HG03095 (cell line): ENCODE results near the gene SLC22A1.
"Not testable (repeated sequence)": the region's sequence is repeated elsewhere in the genome, so short reads cannot be mapped to it uniquely, and the experiment has no call there.

ENCODE experiments used
- ATAC-seq: cut with Tn5 transposase; IDR thresholded peaks from one replicate; pipeline ENCODE4 v1.9.1; 2021; ENCODE audit warnings: moderate library complexity; ENCODE audit not compliant: unreplicated experiment

The SLC22A1 gene

GRCh38 chr6:160121981-160122380 is 366 bp downstream of the SLC22A1 start:
- ATAC-seq: no peak

DNA sequence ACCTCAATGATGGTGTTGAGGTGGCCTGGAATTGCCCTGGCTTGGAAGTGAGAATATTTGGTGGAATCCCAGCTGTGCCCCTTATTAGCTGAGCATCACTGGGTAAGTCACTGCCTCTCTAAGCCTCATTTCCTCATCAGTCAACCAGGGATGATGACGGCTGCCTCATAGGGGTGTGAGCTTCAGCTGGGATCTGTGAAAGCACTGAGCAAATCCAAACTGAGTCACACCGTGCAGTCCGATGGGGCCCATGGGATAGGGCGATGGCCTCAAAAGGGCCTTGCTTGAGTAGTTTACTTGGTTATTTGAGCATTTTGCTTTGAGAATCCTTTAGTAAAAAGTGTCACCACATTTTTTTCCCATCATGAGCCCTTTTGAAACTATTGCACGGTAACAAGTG is 1.1 kb downstream of the SLC22A1 start:
- no peak for ATAC-seq

- no peak for ATAC-seq
Observed at GRCh38 chr6:160124007-160124406, 2.4 kb downstream of the SLC22A1 start.

GRCh38 chr6:160124605-160125004 is 3.0 kb downstream of the SLC22A1 start:
- no peak for ATAC-seq

GRCh38 chr6:160125105-160125504 is 3.5 kb downstream of the SLC22A1 start:
- not testable (repeated sequence) for ATAC-seq

DNA sequence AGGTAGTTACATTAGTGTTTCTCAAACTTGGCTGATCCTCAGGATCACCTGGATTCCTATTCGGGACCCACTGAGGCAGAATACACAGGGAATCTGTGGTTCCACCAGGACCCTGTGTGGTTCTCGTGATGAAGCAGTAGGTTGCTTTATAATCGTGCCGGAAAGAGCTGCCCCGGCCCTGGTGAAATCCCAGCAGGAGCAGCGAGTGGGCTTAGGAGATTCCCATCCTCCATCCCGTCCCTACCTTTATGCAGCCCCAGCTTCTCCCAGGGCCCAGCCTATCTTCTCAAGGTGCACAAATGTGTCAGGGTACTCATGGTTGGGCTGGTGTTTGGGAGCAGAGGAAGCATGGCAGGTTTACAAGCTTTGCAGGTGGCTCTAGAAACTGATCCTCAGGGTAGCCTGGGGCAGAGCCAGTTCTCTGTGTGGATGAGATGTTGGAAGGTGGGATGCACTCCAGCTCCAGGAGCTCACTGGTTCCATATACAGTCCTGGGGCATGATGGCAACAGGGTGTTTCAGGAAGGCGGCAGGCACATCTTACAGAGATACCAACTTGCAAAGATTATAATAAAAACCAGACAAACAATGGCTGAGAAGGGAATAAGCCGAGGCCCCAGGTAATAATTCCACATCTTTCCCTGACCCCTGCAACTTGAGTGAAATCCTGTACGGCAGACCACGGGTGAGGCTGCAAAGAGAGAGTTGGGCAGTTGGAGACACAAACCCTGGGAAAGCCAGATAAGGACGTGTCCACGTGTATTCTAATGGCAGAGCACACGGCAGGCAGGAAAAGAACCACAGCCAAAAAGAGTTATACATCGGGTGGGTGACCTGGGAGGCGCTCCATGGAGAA is 5.9 kb downstream of the SLC22A1 start:
- no peak for ATAC-seq

DNA sequence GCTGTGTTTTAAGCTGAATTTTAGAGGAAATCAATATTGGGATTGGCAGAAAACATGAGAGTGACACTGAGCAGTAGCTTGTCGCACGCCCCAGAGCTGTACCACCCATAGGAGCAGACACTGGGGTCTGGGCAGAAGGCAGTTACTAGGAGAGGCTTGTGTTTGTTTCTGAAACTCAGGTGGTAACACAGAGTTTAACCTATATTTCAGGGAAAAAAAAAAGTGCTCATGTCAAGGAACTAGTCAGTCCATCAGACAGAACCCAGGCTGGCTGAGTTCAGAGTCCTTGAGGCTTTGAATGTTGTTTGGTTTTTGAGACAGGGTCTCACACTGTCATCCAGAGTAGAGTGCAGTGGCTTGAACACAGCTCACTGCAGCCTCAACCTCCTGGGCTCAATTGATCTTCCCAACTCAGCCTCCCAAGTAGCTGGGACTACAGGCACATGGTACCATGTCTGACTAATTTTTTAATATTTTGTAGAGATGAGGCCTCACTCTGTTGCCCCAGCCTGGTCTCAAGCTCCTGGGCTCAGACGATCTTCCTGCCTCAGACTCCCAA is 6.6 kb downstream of the SLC22A1 start:
- ATAC-seq: no peak

- no peak for ATAC-seq
Observed at GRCh38 chr6:160128879-160129516, 7.4 kb downstream of the SLC22A1 start.

DNA sequence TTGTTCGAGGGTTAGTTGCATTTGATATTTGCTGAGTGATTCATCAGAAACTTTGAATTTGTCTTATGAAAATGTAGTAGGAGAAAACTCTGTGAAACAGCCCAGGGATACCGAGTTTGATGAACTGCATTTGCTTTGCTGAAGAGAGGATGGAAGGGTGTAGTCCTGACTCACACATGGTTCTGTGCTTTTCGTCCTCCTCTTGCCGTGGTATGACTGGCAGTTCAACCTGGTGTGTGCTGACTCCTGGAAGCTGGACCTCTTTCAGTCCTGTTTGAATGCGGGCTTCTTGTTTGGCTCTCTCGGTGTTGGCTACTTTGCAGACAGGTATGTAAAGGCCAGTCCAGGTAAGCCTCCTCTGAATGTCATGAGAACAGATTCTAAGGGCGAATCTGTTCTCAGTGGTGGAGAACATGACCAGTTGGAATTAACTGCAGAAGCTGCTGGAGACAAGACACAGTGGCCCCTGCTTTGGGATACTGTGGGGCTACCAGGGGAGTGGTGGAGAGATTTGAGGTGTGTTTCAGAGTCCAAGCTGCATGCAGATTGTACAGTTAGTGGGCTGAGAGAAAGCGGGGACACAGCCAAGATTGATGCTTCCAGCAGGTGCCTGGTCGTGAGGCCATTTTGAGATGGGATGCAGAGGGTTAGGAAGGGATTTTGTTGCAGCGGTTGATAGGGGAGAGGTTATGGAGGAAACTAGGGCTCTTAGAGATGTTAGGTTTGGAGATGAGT is 8.4 kb downstream of the SLC22A1 start:
- no peak for ATAC-seq

DNA sequence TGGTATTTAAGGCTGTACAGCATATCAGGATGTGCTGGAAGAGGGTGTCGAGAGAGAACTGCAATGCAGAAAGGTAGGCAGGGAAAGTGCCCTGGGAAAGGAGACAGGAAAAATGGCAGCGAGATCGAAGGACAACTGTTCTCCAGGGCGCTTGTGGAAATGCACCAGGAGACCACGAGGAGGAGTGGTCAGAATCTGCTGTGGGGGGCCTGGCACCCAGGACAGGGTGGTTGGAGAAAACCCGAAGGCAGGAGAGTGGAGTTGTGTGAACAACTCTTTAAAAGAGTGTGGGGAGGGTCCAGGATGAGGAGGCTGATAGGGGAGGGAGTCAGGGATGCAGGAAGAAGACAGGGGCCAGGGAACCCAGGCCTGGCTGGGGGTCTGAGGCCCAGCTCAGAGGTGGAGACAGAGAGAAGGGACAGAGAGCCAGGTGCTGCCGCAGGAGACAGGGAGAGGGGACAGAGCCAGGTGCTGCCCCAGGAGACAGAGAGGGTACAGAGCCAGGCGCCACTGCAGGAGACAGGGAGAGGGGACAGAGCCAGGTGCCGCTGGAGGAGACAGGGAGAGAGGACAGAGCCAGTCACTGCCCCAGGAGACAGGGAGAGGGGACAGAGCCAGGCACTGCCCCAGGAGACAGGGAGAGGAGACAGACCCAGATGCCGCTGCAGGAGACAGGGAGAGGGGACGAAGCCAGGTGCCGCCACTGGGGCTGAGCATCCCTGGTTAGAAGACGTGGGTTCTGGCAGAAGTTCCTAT is 9.3 kb downstream of the SLC22A1 start:
- no peak for ATAC-seq

DNA sequence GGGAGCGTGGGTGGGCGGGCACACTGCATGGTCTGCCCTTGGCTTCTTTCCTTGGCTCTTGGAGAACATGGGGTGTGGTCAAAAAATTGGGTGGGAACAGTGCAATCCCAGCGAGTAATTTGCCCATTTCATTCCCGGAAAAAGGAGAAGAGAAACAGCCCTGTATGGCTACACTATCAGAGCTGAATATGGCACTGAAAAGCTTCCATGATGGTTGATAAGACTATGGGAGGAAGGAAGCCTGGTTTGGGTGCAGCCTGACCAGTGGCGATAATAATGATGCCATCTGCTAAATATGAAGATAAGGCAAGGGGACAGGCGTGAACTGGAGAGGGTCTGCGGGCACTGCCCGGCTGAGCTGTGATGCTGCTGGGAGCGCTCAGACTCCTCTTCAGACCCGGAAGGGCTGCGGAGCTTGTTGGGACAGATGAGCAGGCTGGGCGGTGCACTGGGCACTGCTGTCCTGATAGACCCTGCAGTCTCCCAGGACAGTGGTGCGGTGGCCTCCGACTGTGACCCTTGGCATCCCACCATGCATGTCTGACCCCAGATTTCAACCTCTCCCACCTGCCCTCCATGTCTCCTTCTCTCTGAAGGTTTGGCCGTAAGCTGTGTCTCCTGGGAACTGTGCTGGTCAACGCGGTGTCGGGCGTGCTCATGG is 10.2 kb downstream of the SLC22A1 start:
- no peak for ATAC-seq

DNA sequence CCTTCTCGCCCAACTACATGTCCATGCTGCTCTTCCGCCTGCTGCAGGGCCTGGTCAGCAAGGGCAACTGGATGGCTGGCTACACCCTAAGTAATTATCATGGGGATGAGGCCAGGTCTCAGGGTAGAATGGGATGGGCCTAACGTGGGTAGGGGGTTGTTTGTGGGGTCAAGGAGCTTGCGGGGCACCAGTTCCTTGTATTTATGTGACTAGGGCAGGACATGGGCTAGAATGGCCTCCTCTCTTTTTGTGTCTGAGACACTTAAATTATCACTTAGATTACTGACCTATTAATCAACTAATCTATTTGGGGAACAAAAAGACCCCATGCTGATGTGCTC is 10.7 kb downstream of the SLC22A1 start:
- no peak for ATAC-seq

- ATAC-seq: no peak
Observed at GRCh38 chr6:160132776-160133338, 11.2 kb downstream of the SLC22A1 start.

GRCh38 chr6:160133441-160134336 is 12.1 kb downstream of the SLC22A1 start:
- no peak for ATAC-seq

DNA sequence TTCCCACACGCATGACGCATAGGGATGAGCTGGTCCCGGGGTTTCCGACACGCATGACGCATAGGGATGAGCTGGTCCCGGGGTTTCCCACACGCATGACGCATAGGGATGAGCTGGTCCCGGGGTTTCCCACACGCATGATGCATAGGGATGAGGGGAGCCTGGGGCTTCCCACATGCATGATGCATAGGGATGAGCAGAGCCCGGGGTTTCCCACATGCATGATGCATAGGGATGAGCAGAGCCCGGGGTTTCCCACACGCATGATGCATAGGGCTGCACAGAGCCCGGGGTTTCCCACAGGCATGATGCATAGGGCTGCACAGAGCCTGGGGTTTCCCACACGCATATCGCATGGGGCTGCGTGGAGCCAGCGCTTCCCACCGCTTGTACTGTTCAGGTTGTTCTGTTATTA is 12.7 kb downstream of the SLC22A1 start:
- ATAC-seq: not testable (repeated sequence)

DNA sequence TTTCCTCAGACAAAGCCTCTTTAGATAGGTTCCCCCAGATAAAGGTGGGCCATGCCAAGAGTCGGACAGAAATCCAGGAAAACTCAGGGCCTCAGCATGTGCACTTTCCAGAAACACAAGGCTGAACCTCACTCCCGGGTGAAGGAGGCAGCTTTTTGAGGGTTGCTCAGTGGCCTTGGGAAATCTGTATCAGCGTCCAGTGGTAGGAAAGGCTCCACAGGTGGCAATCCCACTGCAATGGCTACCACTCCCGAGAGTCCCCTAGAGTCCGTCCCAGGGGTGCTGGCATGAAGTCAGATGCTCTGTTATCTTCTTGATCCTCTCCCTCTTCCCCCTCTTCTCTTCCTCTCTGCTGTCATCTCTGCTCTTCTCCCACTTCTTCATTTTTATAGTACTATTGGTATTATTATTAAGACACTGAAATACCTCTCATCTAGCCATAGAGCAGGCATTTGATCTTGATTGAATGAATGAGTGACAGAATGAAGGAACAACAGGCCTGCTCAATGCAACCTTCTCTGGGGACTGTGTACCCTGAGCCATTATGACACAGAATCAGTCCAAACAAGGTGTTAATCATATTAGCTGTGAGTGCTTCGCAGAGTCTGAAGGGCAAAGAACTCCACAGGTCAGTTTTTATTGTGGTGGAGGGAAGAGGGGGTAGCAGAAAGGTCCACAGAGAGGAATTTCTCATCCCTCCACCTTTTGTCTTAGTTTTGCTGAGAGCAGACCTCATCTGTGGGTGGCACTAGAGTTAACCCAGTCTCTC is 13.3 kb downstream of the SLC22A1 start:
- ATAC-seq: no peak

DNA sequence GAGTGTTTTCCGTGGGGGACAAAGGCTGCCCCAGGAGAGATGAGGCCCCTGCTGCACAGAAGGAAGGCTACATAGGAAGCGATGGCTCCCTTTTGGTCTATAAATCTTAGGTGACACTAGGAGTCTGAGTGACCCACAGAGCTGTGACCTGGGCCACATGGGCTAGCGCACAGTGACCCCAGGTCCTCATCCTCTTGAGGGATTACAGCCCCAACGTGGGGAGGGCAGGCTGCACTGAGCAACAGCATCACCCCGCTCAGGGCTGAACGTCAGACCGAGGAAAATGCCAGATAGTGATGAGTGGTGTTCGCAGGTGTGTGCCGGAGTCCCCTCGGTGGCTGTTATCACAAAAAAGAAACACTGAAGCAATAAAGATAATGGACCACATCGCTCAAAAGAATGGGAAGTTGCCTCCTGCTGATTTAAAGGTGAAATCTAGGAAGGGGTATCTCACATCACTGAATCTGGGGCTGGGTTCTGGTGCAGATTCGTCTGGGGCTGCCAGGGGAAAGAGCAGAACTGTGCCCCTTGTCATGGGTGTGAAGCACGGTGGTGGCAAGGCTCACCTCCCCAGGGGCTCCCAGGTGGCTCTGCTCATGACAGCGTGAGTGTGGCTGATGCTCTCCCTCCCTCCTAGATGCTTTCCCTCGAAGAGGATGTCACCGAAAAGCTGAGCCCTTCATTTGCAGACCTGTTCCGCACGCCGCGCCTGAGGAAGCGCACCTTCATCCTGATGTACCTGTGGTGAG is 14.5 kb downstream of the SLC22A1 start:
- ATAC-seq: no peak
